K562 (cell line): ENCODE results near the gene RPS6KL1. TPM values are rescaled to one million over a fixed set of nuclear protein-coding genes. Genes with fewer than 3 reads are reported as not detected.

Experiments
- ATAC-seq: fragments of 200-7000 bp; cut with Tn5 transposase; 3 replicates; pipeline ENCODE4 v1.9.1; 2020; ENCODE audit warnings: moderate library complexity
- BruUV-seq: library from RNA; stranded (reverse); fragments of 400-500 nt; replicated peaks from 2 replicates; lab custom pipeline; 2021; lab: Mats Ljungman, UMichigan
- CTCF ChIA-PET: fragments of 300-600 bp; formaldehyde crosslinking; extraction: SDS; loops from one replicate; lab custom pipeline; 2021; ENCODE audit warnings: low intra/inter-chr PET ratio; lab: Yijun Ruan, JAX
- POLR2A ChIA-PET: fragments of 300-600, 350-650 bp; sonication (Branson Sonifier 250); formaldehyde crosslinking; extraction: SDS; loops from one replicate; lab custom pipeline; 2021; ENCODE audit warnings: antibody characterized with exemption, inconsistent platforms; lab: Yijun Ruan, JAX
- DNase-seq, 4 experiments: peaks; one replicate each; pipeline versions ENCODE4 v3.0.0 to v3.0.0-alpha.2; 2011 to 2018; ENCODE audit warnings: low spot score in 3 of 4, mixed read lengths in 3 of 4; ENCODE audit errors: extremely low read depth in 1 of 4
- FAIRE-seq: peaks from 2 replicates; lab custom pipeline; 2011; peaks lifted over from hg19 to GRCh38; lab: Jason Lieb, UNC
- H2AFZ ChIP-seq: 2 replicates; pipeline ENCODE4 v1.6.0; 2011; ENCODE audit warnings: low read depth, low read length, control low read depth, inconsistent platforms
- H3K27ac ChIP-seq: fragments of 200-600 bp; 3 replicates; pipeline ENCODE4 v1.8.0; 2011; ENCODE audit warnings: low read depth, mild to moderate bottlenecking, control low read depth, inconsistent platforms, low read length, moderate library complexity, mixed read lengths; ENCODE audit errors: extremely low read depth
- H3K27me3 ChIP-seq, 2 experiments: fragments of 300-600 bp in 1 of 2; 2 replicates in 1 of 2; 3 replicates in 1 of 2; pipeline versions ENCODE4 v1.6.0 to v1.8.0; 2011; ENCODE audit warnings: inconsistent platforms in 2 of 2, low read length in 2 of 2, mild to moderate bottlenecking in 1 of 2, mixed read lengths in 1 of 2, moderate library complexity in 1 of 2; ENCODE audit not compliant: control insufficient read depth in 2 of 2, insufficient read depth in 2 of 2
- H3K36me3 ChIP-seq: fragments of 300-600 bp; 3 replicates; pipeline ENCODE4 v1.8.0; 2011; ENCODE audit warnings: mild to moderate bottlenecking, low read length, inconsistent platforms; ENCODE audit not compliant: control insufficient read depth, insufficient read depth
- H3K4me1 ChIP-seq, 2 experiments: fragments of 200-600 bp in 1 of 2; replicated peaks in 1 of 2; 2 replicates in 1 of 2; 3 replicates in 1 of 2; pipeline versions ENCODE4 v1.5.1 to v1.8.0; 2011; ENCODE audit warnings: inconsistent platforms in 2 of 2, low read length in 2 of 2, mild to moderate bottlenecking in 1 of 2, mixed read lengths in 1 of 2, moderate library complexity in 1 of 2; ENCODE audit not compliant: control insufficient read depth in 2 of 2, insufficient read depth in 2 of 2
- H3K4me2 ChIP-seq: 2 replicates; pipeline ENCODE4 v1.6.1; 2011; ENCODE audit warnings: low read length, control low read depth, inconsistent platforms, mixed read lengths; ENCODE audit not compliant: insufficient read depth
- H3K4me3 ChIP-seq: fragments of 200-600 bp; sonication (generic), shearing (Covaris generic); 2 replicates; pipeline ENCODE4 v1.5.1; 2016; ENCODE audit warnings: control low read depth, inconsistent platforms
- H3K79me2 ChIP-seq: fragments of 200-600 bp; 3 replicates; pipeline ENCODE4 v1.8.0; 2011; ENCODE audit warnings: low read length, inconsistent platforms; ENCODE audit not compliant: control insufficient read depth, insufficient read depth
- H3K9ac ChIP-seq, 2 experiments: 2 replicates each; pipeline versions ENCODE4 v1.6.0 to v1.6.1; 2011; ENCODE audit warnings: low read depth in 2 of 2, low read length in 2 of 2, control low read depth in 1 of 2, inconsistent platforms in 1 of 2, mild to moderate bottlenecking in 1 of 2, mixed read lengths in 1 of 2; ENCODE audit not compliant: insufficient read depth in 1 of 2
- H3K9me1 ChIP-seq: one replicate; pipeline ENCODE4 v1.6.0; 2011; ENCODE audit warnings: inconsistent platforms, mild to moderate bottlenecking, low read length, moderate library complexity; ENCODE audit not compliant: control insufficient read depth, insufficient read depth
- H3K9me3 ChIP-seq: replicated peaks from 2 replicates; pipeline ENCODE4 v1.5.1; 2011; ENCODE audit warnings: low read depth, low read length, inconsistent platforms; ENCODE audit not compliant: control insufficient read depth, insufficient read depth
- H4K20me1 ChIP-seq: replicated peaks from 2 replicates; pipeline ENCODE4 v1.6.1; 2011; ENCODE audit warnings: low read length, inconsistent platforms, mixed read lengths; ENCODE audit not compliant: control insufficient read depth, insufficient read depth
- BCL6 ChIP-seq: fragments of 250-450 bp; sonication (Bioruptor Pico); IDR thresholded peaks from 2 replicates; pipeline ENCODE4 v1.4.0; 2020
- BCLAF1 ChIP-seq, 2 experiments: fragments of 450-650 bp in 1 of 2; IDR thresholded peaks; 2 replicates each; pipeline ENCODE4 v1.6.1; 2011 to 2017; ENCODE audit warnings: low read depth in 2 of 2, antibody characterized with exemption in 1 of 2, borderline replicate concordance in 1 of 2, low read length in 1 of 2, mild to moderate bottlenecking in 1 of 2, mixed read lengths in 1 of 2; ENCODE audit not compliant: control insufficient read depth in 1 of 2
- E2F3 ChIP-seq: fragments of 250-450 bp; sonication (Bioruptor Pico); IDR thresholded peaks from 2 replicates; pipeline ENCODE4 v1.4.0; 2020; ENCODE audit warnings: mild to moderate bottlenecking
- ELK1 ChIP-seq: sonication (generic); formaldehyde crosslinking; IDR thresholded peaks from 2 replicates; pipeline ENCODE4 v1.8.1; 2022; ENCODE audit warnings: missing genetic modification reagents
- FOXA1 ChIP-seq: fragments of 450-650 bp; IDR thresholded peaks from 2 replicates; pipeline ENCODE4 v1.6.1; 2016; ENCODE audit warnings: mild to moderate bottlenecking, borderline replicate concordance
- NCOA6 ChIP-seq: fragments of 450-650 bp; IDR thresholded peaks from 2 replicates; pipeline ENCODE4 v1.6.1; 2017; ENCODE audit warnings: mild to moderate bottlenecking
- TAF1 ChIP-seq: IDR thresholded peaks from 2 replicates; pipeline ENCODE4 v1.6.1; 2011; ENCODE audit warnings: mild to moderate bottlenecking, low read length, moderate library complexity; ENCODE audit not compliant: insufficient read depth, control insufficient read depth, severe bottlenecking; ENCODE audit errors: extremely low read depth
- ZFPM2 ChIP-seq: fragments of 250-450 bp; sonication (Bioruptor Pico); IDR thresholded peaks from 2 replicates; pipeline ENCODE4 v1.5.1; 2022; ENCODE audit warnings: mild to moderate bottlenecking
- WGBS: fragments of 100-300 bp; shearing (Covaris generic); methylation state at CpG from one replicate; pipeline ENCODE4 v1.1.6; 2016; ENCODE audit warnings: low coverage, mixed read lengths; ENCODE audit not compliant: insufficient coverage; ENCODE audit errors: missing lambda C conversion rate; 5-methylcytosine and 5-hydroxymethylcytosine counted together
- in situ Hi-C: fragments of 300-500 bp; cut with MboI; formaldehyde crosslinking; loops from 4 replicates; pipeline ENCODE4 v1.15.0; 2018; ENCODE audit warnings: inconsistent platforms, mixed read lengths
- intact Hi-C: fragments of 100-400 bp; cut with micrococcal nuclease; formaldehyde crosslinking; loops from 2 replicates; pipeline ENCODE4 v1.14.2; 2022
- polyA plus RNA-seq, 8 experiments: library from polyadenylated mRNA; depleted of rRNA in 4 of 8; stranded (reverse) in 5 of 8; unstranded in 3 of 8; fragments of >200 nt; fragmentation: Nextera tagmentation in 2 of 8; fragmentation: Illumina TruSeq in 1 of 8; extraction: Ambion mirVana in 2 of 8; extraction: Trizol in 1 of 8; gene quantifications; 2 replicates each; pipeline versions ENCODE4 v1.2.1 to v1.2.3, GENCODE V29; 2011 to 2014; ENCODE audit warnings: inconsistent platforms in 1 of 8, missing spikeins in 1 of 8
- total RNA-seq, 7 experiments: library from RNA; depleted of rRNA in 6 of 7; stranded (reverse); fragments of >200 nt in 6 of 7; fragmentation: Illumina TruSeq in 2 of 7; extraction: Trizol in 2 of 7; gene quantifications; 2 replicates each; pipeline versions ENCODE4 v1.2.1 to v1.2.3, GENCODE V29; 2011 to 2021; ENCODE audit warnings: low replicate concordance in 1 of 7
- TF ChIP-seq, protein P1 (sequence below): fragments of 150-350 bp; IDR thresholded peaks from 2 replicates; pipeline ENCODE4 v1.6.1; 2014; ENCODE audit warnings: low read depth, mild to moderate bottlenecking, low read length, borderline replicate concordance

Gene RPS6KL1
- total and polyA plus RNA-seq, 9 of the 15 experiments (the other 6 are each of a cell fraction or from before 2014, with no cell fraction given) = 0.91 to 15.5 (median 8.1) TPM

DNA sequence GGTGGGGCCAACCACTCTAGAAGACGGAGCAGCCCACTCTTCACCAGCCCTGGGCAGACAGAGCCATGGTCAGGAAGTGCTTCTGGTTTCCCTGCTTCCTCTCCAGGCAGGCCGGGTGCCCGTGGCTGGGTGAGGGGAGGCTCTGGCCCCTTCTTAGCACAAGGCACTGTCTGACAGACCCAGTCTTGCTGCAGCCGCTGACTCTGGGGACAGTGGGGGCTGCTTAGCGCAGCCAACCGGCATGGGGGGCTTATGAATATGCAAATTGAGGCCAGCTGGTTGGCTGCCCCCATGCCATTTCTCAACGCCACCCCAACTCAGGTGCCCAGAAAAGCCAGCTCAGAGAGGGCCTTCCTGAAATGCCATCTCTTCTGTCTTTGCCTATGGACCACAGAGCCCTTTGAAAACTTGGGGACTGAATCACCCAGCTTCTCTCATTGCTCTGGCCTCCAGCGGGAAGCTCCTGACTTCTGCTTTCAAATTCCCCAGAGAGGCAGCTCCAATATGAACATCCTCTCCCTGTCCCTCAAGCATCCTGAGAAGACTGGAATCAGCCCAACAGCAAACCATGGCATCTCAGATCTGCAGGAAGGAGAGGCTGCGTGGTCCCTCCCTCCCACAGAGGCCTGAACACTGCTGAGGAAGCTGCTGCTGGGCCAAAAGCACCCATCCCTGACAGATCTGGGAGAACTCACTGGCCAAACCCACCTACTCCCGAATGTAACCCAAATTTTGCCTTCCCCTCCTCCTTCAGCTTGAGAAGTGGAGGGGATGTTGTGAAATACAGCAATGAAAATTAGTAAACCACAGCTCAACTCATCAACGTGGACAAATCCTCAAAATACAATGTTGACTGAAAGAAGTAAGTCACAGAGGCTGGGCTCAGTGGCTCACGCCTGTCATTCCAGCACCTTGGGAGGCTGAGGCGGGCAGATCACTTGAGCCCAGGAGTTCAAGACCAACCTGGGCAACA lies 46.8 kb downstream of the RPS6KL1 start, which contains the start of gene PROX2:
Gene PROX2 (minus strand): TSS at position 205 of the 973 bp plus-strand sequence. CDS start 12,311 bp downstream, outside the sequence.
- H3K9ac ChIP-seq = peak within 1 kb of the TSS in 1 of 2 experiments; percentile 58; a peak in 1 of 4 replicates
- no peak for DNase-seq

More for the DNA sequence above, 46.8 kb downstream of the RPS6KL1 start, which contains the start of gene PROX2:
- Histone ChIP-seq H3K9me3 (no peaks in the 10 kb centered on the region), H3K27me3 (no peaks in the 10 kb centered on the region), H4K20me1 (no peaks in the 10 kb centered on the region), H3K36me3 (no peaks in the 10 kb centered on the region), H3K79me2 (no peaks in the 10 kb centered on the region), H2AFZ (peak within 1 kb of the TSS; percentile 51; the same call in 1 of the 2 replicates), H3K4me3 (no peak within 1 kb of the TSS), H3K27ac (no peak within 1 kb of the TSS), H3K4me1 (peaks cover 0 to 4% of the 10 kb centered on the region in 2 experiments; a peak in 2 of 5 replicates), H3K4me2 (no peak within 1 kb of the TSS), H3K9me1 (no peaks in the 10 kb centered on the region)
- ChIA-PET POLR2A (interaction anchor here (1.3 kb wide), 1 partner anchor 20 kb away, joined by 3 read pairs; no protein-coding TSS in a partner anchor), CTCF (no interaction called here)
- FAIRE-seq (no peak), ATAC-seq (no peak)
- WGBS = 29% methylated on average over 11 of the region's 13 CpGs
- in situ Hi-C loops (no loop called here), intact Hi-C loops (no loop called here)
- no peak for TF ChIP-seq E2F3 (CRISPR knock-in tag)
- TF ChIP-seq FOXA1 = no peak
- TF ChIP-seq ELK1 (CRISPR knock-in tag) = no peak
- TF ChIP-seq, protein P1, sequence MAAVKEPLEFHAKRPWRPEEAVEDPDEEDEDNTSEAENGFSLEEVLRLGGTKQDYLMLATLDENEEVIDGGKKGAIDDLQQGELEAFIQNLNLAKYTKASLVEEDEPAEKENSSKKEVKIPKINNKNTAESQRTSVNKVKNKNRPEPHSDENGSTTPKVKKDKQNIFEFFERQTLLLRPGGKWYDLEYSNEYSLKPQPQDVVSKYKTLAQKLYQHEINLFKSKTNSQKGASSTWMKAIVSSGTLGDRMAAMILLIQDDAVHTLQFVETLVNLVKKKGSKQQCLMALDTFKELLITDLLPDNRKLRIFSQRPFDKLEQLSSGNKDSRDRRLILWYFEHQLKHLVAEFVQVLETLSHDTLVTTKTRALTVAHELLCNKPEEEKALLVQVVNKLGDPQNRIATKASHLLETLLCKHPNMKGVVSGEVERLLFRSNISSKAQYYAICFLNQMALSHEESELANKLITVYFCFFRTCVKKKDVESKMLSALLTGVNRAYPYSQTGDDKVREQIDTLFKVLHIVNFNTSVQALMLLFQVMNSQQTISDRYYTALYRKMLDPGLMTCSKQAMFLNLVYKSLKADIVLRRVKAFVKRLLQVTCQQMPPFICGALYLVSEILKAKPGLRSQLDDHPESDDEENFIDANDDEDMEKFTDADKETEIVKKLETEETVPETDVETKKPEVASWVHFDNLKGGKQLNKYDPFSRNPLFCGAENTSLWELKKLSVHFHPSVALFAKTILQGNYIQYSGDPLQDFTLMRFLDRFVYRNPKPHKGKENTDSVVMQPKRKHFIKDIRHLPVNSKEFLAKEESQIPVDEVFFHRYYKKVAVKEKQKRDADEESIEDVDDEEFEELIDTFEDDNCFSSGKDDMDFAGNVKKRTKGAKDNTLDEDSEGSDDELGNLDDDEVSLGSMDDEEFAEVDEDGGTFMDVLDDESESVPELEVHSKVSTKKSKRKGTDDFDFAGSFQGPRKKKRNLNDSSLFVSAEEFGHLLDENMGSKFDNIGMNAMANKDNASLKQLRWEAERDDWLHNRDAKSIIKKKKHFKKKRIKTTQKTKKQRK = no peak
- no peak for TF ChIP-seq NCOA6
- TF ChIP-seq ZFPM2 (CRISPR knock-in tag) = no peak
- TF ChIP-seq TAF1 = no peak
- TF ChIP-seq BCL6 = no peak
- no peak for TF ChIP-seq BCLAF1 (IDR thresholded peaks at IDR 0.05; ENCODE audit: borderline replicate concordance in 1 of 2, control insufficient read depth in 1 of 2, low read depth in 2 of 2, low read length in 1 of 2)
- BruUV-seq = no TSS peak
